Keratinocyte (primary cell): ENCODE data around the gene VPS13D. TPM values are rescaled to one million over a fixed set of nuclear protein-coding genes. Genes with fewer than 3 reads are reported as not detected.

ENCODE experiments used
- DNase-seq: peaks from one replicate; pipeline ENCODE4 v3.0.0-alpha.2; 2011; ENCODE audit warnings: low read depth, missing footprints, low spot score
- FAIRE-seq: peaks from 2 replicates; lab custom pipeline; 2011; peaks lifted over from hg19 to GRCh38; lab: Jason Lieb, UNC
- H2AFZ ChIP-seq: 2 replicates; pipeline ENCODE4 v1.6.0; 2012; ENCODE audit warnings: low read length, control low read depth, inconsistent platforms; ENCODE audit not compliant: control insufficient read depth
- H3K27ac ChIP-seq: 2 replicates; pipeline ENCODE4 v1.5.1; 2011; ENCODE audit warnings: low read length; ENCODE audit not compliant: control insufficient read depth, insufficient read depth
- H3K27me3 ChIP-seq: 3 replicates; pipeline ENCODE4 v1.6.0; 2011; ENCODE audit warnings: low read length; ENCODE audit not compliant: control insufficient read depth, insufficient read depth; ENCODE audit errors: extremely low read depth
- H3K36me3 ChIP-seq, 2 experiments: 2 replicates in 1 of 2; 3 replicates in 1 of 2; pipeline ENCODE4 v1.5.1; 2011; ENCODE audit warnings: low read length in 2 of 2, mild to moderate bottlenecking in 1 of 2; ENCODE audit not compliant: control insufficient read depth in 2 of 2, insufficient read depth in 2 of 2; ENCODE audit errors: extremely low read depth in 1 of 2
- H3K4me1 ChIP-seq: 3 replicates; pipeline ENCODE4 v1.5.1; 2011; ENCODE audit warnings: low read length; ENCODE audit not compliant: control insufficient read depth, insufficient read depth; ENCODE audit errors: extremely low read depth
- H3K4me2 ChIP-seq: 3 replicates; pipeline ENCODE4 v1.6.0; 2011; ENCODE audit warnings: low read depth, low read length; ENCODE audit not compliant: control insufficient read depth, insufficient read depth; ENCODE audit errors: extremely low read depth
- H3K4me3 ChIP-seq, 3 experiments: fragments of 200-600 bp in 1 of 3; sonication (generic) in 1 of 3; 2 replicates in 2 of 3; 3 replicates in 1 of 3; pipeline ENCODE4 v1.5.1; 2011 to 2016; ENCODE audit warnings: low read length in 3 of 3, mild to moderate bottlenecking in 3 of 3, control low read depth in 2 of 3, inconsistent platforms in 1 of 3, low read depth in 1 of 3, mixed read lengths in 1 of 3, mixed run types in 1 of 3, moderate library complexity in 1 of 3; ENCODE audit not compliant: control insufficient read depth in 2 of 3, insufficient read depth in 2 of 3; ENCODE audit errors: extremely low read depth in 1 of 3
- H3K79me2 ChIP-seq: 2 replicates; pipeline ENCODE4 v1.6.0; 2012; ENCODE audit warnings: low read length; ENCODE audit not compliant: control insufficient read depth, insufficient read depth
- H3K9ac ChIP-seq: 3 replicates; pipeline ENCODE4 v1.6.0; 2011; ENCODE audit warnings: low read length; ENCODE audit not compliant: control insufficient read depth, insufficient read depth; ENCODE audit errors: extremely low read depth
- H3K9me1 ChIP-seq: 3 replicates; pipeline ENCODE4 v1.6.0; 2011; ENCODE audit warnings: low read length; ENCODE audit not compliant: control insufficient read depth, insufficient read depth; ENCODE audit errors: extremely low read depth
- H3K9me3 ChIP-seq: 2 replicates; pipeline ENCODE4 v1.5.1; 2012; ENCODE audit warnings: low read depth, low read length; ENCODE audit not compliant: control insufficient read depth
- H4K20me1 ChIP-seq: 3 replicates; pipeline ENCODE4 v1.6.0; 2011; ENCODE audit warnings: low read length; ENCODE audit not compliant: control insufficient read depth, insufficient read depth; ENCODE audit errors: extremely low read depth
- EZH2 ChIP-seq: IDR thresholded peaks from one replicate; pipeline ENCODE4 v1.6.1; 2012; ENCODE audit warnings: inconsistent platforms, mild to moderate bottlenecking, low read length, moderate library complexity
- dilution Hi-C: fragments of 300-500 bp; cut with MboI; formaldehyde crosslinking; loops from one replicate; pipeline ENCODE4 v1.7.0; 2020; ENCODE audit warnings: low sequenced_read_pairs; ENCODE audit not compliant: extremely low pct_ligation_motif_present
- polyA plus RNA-seq, 5 experiments: library from polyadenylated mRNA; depleted of rRNA in 3 of 5; stranded (reverse) in 3 of 5; stranded (forward) in 1 of 5; unstranded in 1 of 5; fragments of >200 nt; gene quantifications; 1 replicate in 1 of 5; 2 replicates in 3 of 5; 3 replicates in 1 of 5; pipeline versions ENCODE4 v1.2.1 to v1.2.3, GENCODE V29; 2011 to 2012; ENCODE audit warnings: missing spikeins in 2 of 5, low read depth in 1 of 5, low replicate concordance in 1 of 5
- TF ChIP-seq, protein P1 (sequence below), 3 experiments: IDR thresholded peaks in 1 of 3; conservative IDR thresholded peaks in 1 of 3; optimal IDR thresholded peaks in 1 of 3; 2 replicates in 2 of 3; 3 replicates in 1 of 3; pipeline versions ENCODE3 to v1.5.1; 2011; ENCODE audit warnings: low read length in 3 of 3, mild to moderate bottlenecking in 3 of 3, moderate library complexity in 2 of 3, control low read depth in 1 of 3, inconsistent platforms in 1 of 3; ENCODE audit not compliant: insufficient read depth in 2 of 3; ENCODE audit errors: extremely low read depth in 1 of 3

The VPS13D gene
- polyA plus RNA-seq, 1 donor (not counting 4 experiments of a cell fraction or from before 2014, with no cell fraction given): 19.0 TPM

GRCh38 chr1:12485231-12486058, 255.6 kb downstream of the VPS13D start:
- Histone ChIP-seq H3K27ac (no peak overlapping the region), H3K79me2 (no peaks in the 10 kb centered on the region), H3K9ac (no peak overlapping the region), H3K4me2 (no peak overlapping the region), H3K36me3 (peaks cover 6 to 11% of the 10 kb centered on the region in 2 experiments), H4K20me1 (no peaks in the 10 kb centered on the region), H3K4me1 (peaks cover 33% of the 10 kb centered on the region), H3K4me3 (no peak overlapping the region), H3K9me3 (no peaks in the 10 kb centered on the region), H2AFZ (no peak overlapping the region), H3K9me1 (no peaks in the 10 kb centered on the region), H3K27me3 (no peaks in the 10 kb centered on the region)
- FAIRE-seq: no peak
- DNase-seq: no peak
- TF ChIP-seq EZH2: no peak
- TF ChIP-seq, protein P1, sequence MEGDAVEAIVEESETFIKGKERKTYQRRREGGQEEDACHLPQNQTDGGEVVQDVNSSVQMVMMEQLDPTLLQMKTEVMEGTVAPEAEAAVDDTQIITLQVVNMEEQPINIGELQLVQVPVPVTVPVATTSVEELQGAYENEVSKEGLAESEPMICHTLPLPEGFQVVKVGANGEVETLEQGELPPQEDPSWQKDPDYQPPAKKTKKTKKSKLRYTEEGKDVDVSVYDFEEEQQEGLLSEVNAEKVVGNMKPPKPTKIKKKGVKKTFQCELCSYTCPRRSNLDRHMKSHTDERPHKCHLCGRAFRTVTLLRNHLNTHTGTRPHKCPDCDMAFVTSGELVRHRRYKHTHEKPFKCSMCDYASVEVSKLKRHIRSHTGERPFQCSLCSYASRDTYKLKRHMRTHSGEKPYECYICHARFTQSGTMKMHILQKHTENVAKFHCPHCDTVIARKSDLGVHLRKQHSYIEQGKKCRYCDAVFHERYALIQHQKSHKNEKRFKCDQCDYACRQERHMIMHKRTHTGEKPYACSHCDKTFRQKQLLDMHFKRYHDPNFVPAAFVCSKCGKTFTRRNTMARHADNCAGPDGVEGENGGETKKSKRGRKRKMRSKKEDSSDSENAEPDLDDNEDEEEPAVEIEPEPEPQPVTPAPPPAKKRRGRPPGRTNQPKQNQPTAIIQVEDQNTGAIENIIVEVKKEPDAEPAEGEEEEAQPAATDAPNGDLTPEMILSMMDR (optimal IDR thresholded peaks at IDR 0.05 in 1 of 3, IDR thresholded peaks at IDR 0.05 in 1 of 3, conservative IDR thresholded peaks at IDR 0.05 in 1 of 3; ENCODE audit: extremely low read depth in 1 of 3, insufficient read depth in 2 of 3, low read length in 3 of 3): no peak
- dilution Hi-C loops: no loop called here

GRCh38 chr1:12486059-12486341, 256.2 kb downstream of the VPS13D start:
- no peaks in the 10 kb centered on the region for H3K79me2 ChIP-seq
- dilution Hi-C loops: no loop called here
- H3K27ac ChIP-seq: no peak overlapping the region
- no peaks in the 10 kb centered on the region for H3K27me3 ChIP-seq
- DNase-seq (no peak), FAIRE-seq (no peak)
- no peaks in the 10 kb centered on the region for H3K9me1 ChIP-seq
- H3K9me3 ChIP-seq: no peaks in the 10 kb centered on the region
- H2AFZ ChIP-seq: no peak overlapping the region
- H4K20me1 ChIP-seq: no peaks in the 10 kb centered on the region
- no peak overlapping the region for H3K4me3 ChIP-seq
- no peak overlapping the region for H3K4me2 ChIP-seq
- H3K4me1 ChIP-seq: peaks cover 30% of the 10 kb centered on the region
- peaks cover 9 to 12% of the 10 kb centered on the region in 2 experiments for H3K36me3 ChIP-seq
- TF ChIP-seq EZH2: no peak
- TF ChIP-seq, protein P1 (optimal IDR thresholded peaks at IDR 0.05 in 1 of 3, IDR thresholded peaks at IDR 0.05 in 1 of 3, conservative IDR thresholded peaks at IDR 0.05 in 1 of 3; ENCODE audit: extremely low read depth in 1 of 3, insufficient read depth in 2 of 3, low read length in 3 of 3): no peak
- no peak overlapping the region for H3K9ac ChIP-seq
